GM18511 (cell line): ENCODE data around the gene PRPS1L1.
A peak's percentile ranks its signal among the peaks of the same experiment; 100 is the strongest.

ENCODE experiments used
- ATAC-seq: cut with Tn5 transposase; IDR thresholded peaks from one replicate; pipeline ENCODE4 v1.9.1; 2021; ENCODE audit warnings: mild to moderate bottlenecking, moderate library complexity; ENCODE audit not compliant: unreplicated experiment

Gene PRPS1L1

DNA sequence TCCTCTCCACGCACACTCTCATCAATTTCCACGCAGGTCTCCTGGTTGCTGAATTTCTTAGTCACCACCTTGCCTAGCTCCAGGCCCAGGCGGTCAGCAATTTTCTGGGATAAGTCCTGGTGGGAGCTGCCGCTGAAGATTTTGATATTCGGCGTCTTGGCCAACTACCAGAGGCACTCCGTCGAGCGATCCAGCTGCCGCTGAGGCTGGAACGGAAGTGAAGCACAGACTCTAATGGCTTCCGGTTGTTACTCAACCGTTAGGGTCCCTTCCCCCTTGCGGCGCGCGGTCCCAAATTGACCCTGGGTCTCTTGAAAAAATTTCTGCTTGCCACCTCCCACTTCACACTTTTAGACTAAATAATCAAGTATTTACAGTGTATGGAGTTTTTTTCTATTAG, at the start of gene PRPS1L1:
PRPS1L1 (minus strand) TSS at position 219 of the 400 bp plus-strand sequence.
- no peak for ATAC-seq

- no peak for ATAC-seq
Measured at GRCh38 chr7:18076461-18076860, 48.8 kb upstream of the PRPS1L1 start.

- no peak for ATAC-seq
Measured at GRCh38 chr7:18068745-18069144, 41.1 kb upstream of the PRPS1L1 start.

DNA sequence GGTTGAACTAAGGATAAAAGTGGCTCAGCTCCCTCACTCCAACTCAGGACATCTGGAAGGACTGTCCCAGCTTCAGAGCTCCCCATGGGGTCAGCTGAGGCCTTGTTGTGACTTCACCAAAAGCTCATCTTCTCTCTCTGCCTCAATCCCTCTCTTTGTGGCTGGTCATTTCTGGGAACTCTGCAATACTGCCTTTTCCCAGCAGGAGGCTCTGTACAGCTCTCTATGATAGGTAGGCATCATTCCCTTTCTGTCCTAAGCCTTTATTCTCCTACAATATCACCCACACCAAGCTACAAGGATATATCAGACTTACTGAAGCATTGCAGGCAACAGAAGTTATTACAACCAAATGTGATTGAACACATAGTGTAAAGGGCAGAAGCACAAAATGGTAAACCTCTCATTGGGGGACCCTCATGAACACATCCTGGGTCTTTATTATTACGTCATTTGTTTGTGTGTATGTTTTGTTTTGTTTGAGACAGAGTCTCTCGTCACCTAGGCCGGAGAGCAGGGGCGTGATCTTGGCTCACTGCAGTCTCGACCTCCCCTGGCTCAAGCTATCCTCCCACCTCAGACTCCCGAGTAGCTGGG, 36.7 kb upstream of the PRPS1L1 start:
- ATAC-seq, result peak; percentile 64

DNA sequence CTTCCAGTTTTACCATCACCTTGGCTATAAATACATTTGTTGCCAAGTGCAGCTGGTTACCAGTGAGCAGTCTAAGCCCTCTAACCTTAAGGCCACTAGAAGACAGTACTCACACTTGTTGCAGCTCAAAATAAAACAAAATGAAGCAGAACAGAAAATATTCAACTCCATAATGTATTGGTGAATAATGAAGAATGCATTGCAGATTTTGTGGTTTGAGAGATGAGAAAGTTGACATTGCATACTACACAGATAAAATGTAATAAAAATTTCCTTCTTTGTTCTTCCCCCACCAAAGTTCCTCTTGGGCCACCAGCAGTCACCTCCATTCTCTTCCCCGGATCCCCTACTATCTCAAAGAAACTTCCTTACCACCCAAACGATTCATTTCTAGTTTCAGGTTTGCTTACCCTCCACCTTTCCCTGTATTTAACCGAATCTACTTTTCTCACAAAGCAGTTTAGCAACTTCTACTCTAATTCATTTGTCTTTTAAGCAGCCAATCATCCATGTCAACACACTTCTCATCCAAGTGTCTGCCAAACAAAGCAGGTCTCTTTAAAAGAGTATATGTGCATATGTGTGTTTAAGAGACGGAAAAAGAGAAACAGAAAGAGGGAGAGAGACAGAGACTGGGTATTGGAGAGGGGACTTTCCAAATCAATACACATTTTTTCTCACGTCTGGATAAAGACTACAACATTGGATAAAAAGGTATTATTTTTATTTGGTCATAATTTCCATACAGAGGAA, 35.7 kb upstream of the PRPS1L1 start:
- ATAC-seq, result no peak

DNA sequence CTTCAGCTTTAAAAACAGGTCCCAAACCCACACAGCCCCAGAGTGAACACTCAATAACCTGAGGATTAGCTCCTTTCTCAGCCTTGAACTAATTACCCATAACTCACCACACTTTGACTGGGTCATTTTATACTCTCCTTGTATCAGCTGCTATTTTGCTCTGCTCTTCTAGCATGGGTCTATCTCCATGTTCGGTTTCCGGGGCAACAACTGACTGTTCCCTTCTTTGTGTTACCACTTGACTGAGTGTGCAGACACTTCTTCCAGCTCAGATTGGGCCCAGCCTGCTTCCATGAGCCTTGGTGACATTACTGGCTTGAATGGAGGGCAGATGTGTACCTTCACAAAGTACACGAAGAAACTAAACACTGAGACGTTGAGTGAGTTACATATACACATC, 31.5 kb upstream of the PRPS1L1 start:
- no peak for ATAC-seq

- ATAC-seq, result no peak
Measured at GRCh38 chr7:18053941-18054340, 26.3 kb upstream of the PRPS1L1 start.

- ATAC-seq, result no peak
Measured at GRCh38 chr7:18053177-18053928, 25.7 kb upstream of the PRPS1L1 start.

DNA sequence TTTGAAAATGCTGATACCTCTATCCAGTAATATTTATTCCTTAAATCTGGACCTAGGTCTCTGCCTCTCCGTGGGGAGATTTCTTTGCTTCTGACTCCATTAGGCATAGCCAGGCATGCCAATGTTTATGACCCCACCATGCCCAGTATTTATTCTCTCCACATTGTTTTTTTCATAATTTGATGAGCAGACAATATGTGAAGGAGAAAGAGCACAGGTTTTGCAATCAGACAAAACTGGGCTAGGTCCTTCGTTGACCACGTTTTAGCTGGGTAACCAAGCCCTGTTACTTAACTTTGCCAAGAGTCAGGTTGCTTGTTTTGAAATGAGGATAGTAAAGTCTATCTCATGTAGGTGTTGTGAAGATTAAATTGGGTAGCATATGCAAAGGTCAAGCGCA, 21.6 kb upstream of the PRPS1L1 start:
- no peak for ATAC-seq

- ATAC-seq, result no peak
Measured at GRCh38 chr7:18046601-18047000, 19.0 kb upstream of the PRPS1L1 start.

DNA sequence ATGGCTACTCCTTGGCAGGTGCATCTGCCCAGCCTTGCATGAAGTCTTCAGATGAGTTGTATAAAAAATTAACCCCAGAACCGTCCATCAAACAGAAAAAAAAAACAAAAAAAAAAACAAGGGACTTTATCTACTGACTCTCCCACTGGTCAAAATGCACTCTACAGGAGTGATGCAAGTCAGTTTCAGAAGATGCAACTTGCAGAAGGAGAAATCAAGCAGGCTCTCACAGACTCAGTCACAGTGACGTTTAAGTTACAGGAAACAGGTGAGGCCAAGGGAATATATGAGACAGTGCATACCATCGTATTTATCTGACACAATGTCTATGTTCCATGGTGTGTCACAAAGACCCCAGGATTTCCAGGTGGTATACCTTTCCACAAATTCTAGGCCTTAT, 17.5 kb upstream of the PRPS1L1 start:
- ATAC-seq, result no peak

GRCh38 chr7:18041191-18041590, 13.5 kb upstream of the PRPS1L1 start:
- no peak for ATAC-seq

- ATAC-seq, result no peak
Measured at GRCh38 chr7:18040196-18040595, 12.6 kb upstream of the PRPS1L1 start.

DNA sequence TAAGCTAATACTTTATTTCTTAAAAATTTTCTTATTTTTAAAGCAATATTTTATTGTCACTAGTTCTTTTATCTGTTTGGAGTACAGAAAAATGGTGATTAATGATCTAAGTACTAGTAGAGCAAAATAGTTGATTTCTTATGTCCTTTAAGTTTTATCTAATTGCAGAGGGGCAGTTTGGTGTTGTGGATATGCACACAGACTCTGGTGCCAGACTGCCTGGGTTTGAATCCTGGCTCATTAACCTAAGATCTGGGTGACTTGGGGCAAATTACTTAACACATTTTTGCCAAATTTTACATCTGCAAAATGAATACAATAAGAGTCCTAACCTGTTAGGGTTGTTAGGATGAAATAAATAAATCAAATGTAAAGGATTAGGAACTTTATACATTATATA, 10.7 kb upstream of the PRPS1L1 start:
- no peak for ATAC-seq

- no peak for ATAC-seq
Measured at GRCh38 chr7:18037609-18038008, 10.0 kb upstream of the PRPS1L1 start.

GRCh38 chr7:18036783-18037182, 9.1 kb upstream of the PRPS1L1 start:
- no peak for ATAC-seq

GRCh38 chr7:18030758-18031157, 3.1 kb upstream of the PRPS1L1 start:
- ATAC-seq, result no peak

DNA sequence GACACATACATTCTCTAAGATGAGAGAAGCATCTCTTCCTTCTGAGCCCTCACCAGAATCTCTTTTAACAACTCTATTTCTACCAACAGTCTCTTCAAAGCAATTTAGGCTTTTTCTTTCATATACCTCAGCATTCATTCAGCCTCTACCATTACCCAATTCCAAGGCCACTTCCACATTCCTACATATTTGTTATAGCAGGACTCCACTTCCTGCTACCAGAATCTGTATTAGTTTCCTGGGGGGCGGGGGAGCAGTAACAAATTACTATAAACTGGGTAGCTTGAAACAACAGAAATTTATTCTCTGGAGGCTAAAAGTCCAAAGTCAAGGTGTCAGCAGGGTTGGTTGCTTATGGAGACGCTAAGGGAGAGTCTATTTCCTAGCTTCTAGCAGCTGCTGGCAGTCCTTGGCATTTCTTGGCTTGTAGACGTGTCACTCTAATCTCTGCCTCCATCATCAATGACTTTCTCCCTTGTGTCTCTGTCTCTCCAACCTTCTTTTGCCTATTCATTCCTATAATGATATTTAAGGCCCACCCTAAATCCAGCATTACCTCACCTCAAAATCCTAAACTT, 7.4 kb downstream of the PRPS1L1 start:
- ATAC-seq, result no peak

DNA sequence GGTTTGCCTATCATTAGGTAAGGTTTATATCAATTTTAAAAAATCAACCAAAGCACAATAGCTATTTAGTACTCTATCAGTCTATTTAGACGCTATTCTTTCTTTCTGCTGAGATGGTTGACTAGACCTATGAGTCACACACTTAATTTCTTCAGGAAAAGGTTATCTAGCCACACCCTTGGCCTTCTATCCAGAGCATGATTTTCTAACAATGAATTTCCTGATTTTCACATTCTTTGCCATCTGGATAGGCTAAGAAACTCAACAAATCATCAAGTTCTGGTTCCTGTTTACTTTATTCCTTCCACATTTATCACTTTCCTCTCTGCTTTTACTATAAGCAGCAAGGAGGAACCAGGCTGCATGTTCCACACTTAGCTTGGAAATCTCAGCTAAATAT, 8.1 kb downstream of the PRPS1L1 start:
- ATAC-seq, result no peak

GRCh38 chr7:18018296-18019215, 9.1 kb downstream of the PRPS1L1 start:
- no peak for ATAC-seq
